Frontal cortex (tissue), 4 donors: Measurements from ENCODE around the gene HAPLN1. TPM values are rescaled to one million over a fixed set of nuclear protein-coding genes. Genes with fewer than 3 reads are reported as not detected.

ENCODE experiments used
- DNase-seq, 2 donors: peaks; one replicate each; pipeline ENCODE4 v3.0.0; 2012; ENCODE audit warnings: low spot score in 2 of 2
- FAIRE-seq: peaks from 2 replicates; lab custom pipeline; 2012; peaks lifted over from hg19 to GRCh38; lab: Jason Lieb, UNC
- total RNA-seq: library from RNA; depleted of rRNA; stranded (reverse); fragments of >200 nt; gene quantifications from one replicate; pipeline ENCODE4 v1.2.3, GENCODE V29; 2014
- donor health status: control.
- donor health status: control.
- donor health status: control.

The HAPLN1 gene
- total RNA-seq, 1 donor from 2014 or later, result 5.7 TPM

GRCh38 chr5:83718936-83719495 lies 1.6 kb downstream of the HAPLN1 start:
- FAIRE-seq (no peak), DNase-seq (no peak)

- DNase-seq (peak; percentile 52 to 57), FAIRE-seq (peak; percentile 50)
These were observed 2.3 kb downstream of the HAPLN1 start for GRCh38 chr5:83718195-83718825.

- no peak for DNase-seq
- no peak for FAIRE-seq
These were observed 5.2 kb downstream of the HAPLN1 start for GRCh38 chr5:83715236-83716065.

- no peak for FAIRE-seq
- no peak for DNase-seq
These were observed 5.8 kb downstream of the HAPLN1 start for GRCh38 chr5:83714810-83715209.

- no peak for DNase-seq
These were observed 8.6 kb downstream of the HAPLN1 start for GRCh38 chr5:83711982-83712601.

GRCh38 chr5:83709973-83710372 lies 10.7 kb downstream of the HAPLN1 start:
- FAIRE-seq (no peak), DNase-seq (no peak)

More at GRCh38 chr5:83711982-83712601, 8.6 kb downstream of the HAPLN1 start:
- FAIRE-seq, result peak; percentile 97

- DNase-seq (no peak), FAIRE-seq (no peak)
These were observed 12.5 kb downstream of the HAPLN1 start for GRCh38 chr5:83708170-83708569.

- FAIRE-seq (no peak), DNase-seq (no peak)
These were observed 17.6 kb downstream of the HAPLN1 start for GRCh38 chr5:83703059-83703458.

- no peak for DNase-seq
- FAIRE-seq, result no peak
These were observed 18.8 kb downstream of the HAPLN1 start for GRCh38 chr5:83701886-83702285.

- DNase-seq (no peak), FAIRE-seq (no peak)
These were observed 30.8 kb downstream of the HAPLN1 start for GRCh38 chr5:83689881-83690280.

GRCh38 chr5:83688281-83688680 lies 32.4 kb downstream of the HAPLN1 start:
- FAIRE-seq (no peak), DNase-seq (no peak)

GRCh38 chr5:83687124-83687619 lies 33.5 kb downstream of the HAPLN1 start:
- no peak for FAIRE-seq
- DNase-seq, result no peak

- DNase-seq, result no peak
- no peak for FAIRE-seq
These were observed 34.4 kb downstream of the HAPLN1 start for GRCh38 chr5:83686251-83686650.

- no peak for DNase-seq
- no peak for FAIRE-seq
These were observed 36.8 kb downstream of the HAPLN1 start for GRCh38 chr5:83683836-83684235.

GRCh38 chr5:83672646-83673045 lies 48.0 kb downstream of the HAPLN1 start:
- DNase-seq (no peak), FAIRE-seq (no peak)

GRCh38 chr5:83672158-83672557 lies 48.5 kb downstream of the HAPLN1 start:
- FAIRE-seq (no peak), DNase-seq (no peak)

- DNase-seq, result no peak
- no peak for FAIRE-seq
These were observed 55.0 kb downstream of the HAPLN1 start for GRCh38 chr5:83665631-83666030.

- FAIRE-seq (no peak), DNase-seq (no peak)
These were observed 58.1 kb downstream of the HAPLN1 start for GRCh38 chr5:83662558-83662957.

- FAIRE-seq (no peak), DNase-seq (no peak)
These were observed 62.7 kb downstream of the HAPLN1 start for GRCh38 chr5:83657807-83658525.
